HG03097 (cell line): ENCODE measurements around the gene ETS1.

Experiments
- ATAC-seq: cut with Tn5 transposase; IDR thresholded peaks from one replicate; pipeline ENCODE4 v1.9.1; 2021; ENCODE audit not compliant: unreplicated experiment, low FRiP score

Gene ETS1

GRCh38 chr11:128419012-128419767, 168.2 kb downstream of the ETS1 start:
- no peak for ATAC-seq

- no peak for ATAC-seq
These were observed 169.6 kb downstream of the ETS1 start for GRCh38 chr11:128417607-128418324.

DNA sequence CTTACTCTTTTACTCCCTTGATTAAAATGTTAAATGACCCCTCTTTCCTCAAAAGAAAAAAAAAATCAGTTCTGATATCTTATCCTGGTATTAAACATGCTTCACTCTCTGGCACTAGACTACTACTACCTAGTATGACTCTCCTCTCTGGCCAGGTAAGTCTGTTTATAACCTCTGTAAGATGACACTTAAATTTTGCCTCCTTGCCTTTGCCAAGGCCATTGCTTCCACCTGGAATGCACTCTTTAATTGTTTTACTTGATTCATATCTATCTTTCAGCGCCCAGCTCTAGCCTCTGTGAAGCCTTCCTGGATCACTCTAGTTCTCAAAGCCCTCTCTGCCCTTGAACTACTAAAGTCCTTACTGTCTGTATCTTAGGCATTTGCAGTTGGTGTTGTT, 170.4 kb downstream of the ETS1 start:
- ATAC-seq, result no peak

GRCh38 chr11:128415539-128415938, 171.8 kb downstream of the ETS1 start:
- no peak for ATAC-seq

DNA sequence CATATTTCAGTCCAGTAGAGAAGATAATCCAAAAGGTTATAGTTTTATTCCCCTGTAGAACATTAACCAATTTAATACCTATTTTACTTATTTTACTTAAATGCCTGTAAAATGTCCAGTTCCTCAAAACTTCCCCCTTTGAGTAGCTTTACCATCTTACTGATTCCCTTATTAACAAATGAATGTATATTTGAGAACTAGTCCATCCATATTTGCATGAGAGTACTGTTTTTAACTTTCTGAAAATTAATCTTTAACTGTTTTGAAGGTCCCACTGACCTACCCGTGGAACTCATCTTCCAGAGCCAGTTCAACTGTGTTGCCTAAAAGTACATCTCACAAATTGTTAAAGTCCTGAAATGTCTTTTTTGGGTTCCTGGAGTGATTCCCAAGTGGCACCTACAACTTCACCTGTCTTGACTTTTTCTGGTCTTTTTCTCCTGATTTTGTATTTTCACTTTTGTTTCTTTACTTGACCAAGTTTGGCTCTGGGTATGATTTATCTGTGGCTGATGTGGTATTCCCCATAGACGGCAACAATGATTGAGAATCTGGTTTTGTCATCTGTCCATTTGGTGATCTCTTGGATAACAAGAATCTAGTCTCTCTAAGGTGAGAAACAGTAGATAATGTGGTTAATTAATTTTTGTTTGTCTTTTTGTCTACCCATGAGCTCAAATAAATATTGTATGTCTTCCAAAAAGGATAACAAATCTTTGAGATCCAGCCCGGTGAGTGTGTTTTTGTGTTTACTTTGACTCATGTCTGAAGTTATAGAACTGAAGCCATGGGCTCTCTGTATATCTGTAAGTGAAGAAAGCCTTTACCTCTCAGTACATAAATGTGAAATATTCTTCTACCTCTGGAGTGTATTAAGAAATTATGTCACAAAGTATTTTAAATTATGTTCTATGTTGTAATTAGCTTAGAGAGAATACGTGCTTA, 174.2 kb downstream of the ETS1 start:
- ATAC-seq, result peak; percentile 82

- ATAC-seq, result no peak
These were observed 175.5 kb downstream of the ETS1 start for GRCh38 chr11:128411812-128412211.

- ATAC-seq, result no peak
These were observed 176.2 kb downstream of the ETS1 start for GRCh38 chr11:128411150-128411549.

GRCh38 chr11:128409476-128409875, 177.9 kb downstream of the ETS1 start:
- no peak for ATAC-seq
